Measurements from ENCODE around the gene STARD7.

DNA sequence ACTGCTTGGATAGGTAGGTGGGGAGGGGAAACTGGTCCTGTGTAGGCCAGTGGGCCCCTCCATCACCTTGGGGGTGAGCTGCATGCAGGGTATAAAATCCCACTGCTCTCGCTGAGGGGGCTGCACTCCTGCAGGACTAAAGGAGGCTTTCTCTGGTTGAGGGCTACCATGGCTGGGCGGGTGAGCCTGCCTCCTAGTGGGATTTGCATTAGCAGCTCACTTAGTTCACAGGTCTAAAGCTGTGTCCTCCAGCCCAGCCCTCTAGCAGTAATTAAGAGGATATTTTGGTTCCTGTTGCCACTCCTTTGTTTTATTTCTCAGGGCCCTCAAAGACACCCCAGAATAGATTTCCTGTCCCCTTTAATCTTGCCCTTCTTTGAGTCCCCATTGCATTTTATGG, 32.6 kb upstream of the STARD7 start:
- TF ChIP-seq ZNF70 (CRISPR knock-in tag; IDR thresholded peaks at IDR 0.05) (no peak), CSRNP3 (CRISPR knock-in tag; IDR thresholded peaks at IDR 0.05) (no peak), PATZ1 (CRISPR knock-in tag; IDR thresholded peaks at IDR 0.05; ENCODE audit: borderline replicate concordance) (no peak), ZFP30 (CRISPR knock-in tag; IDR thresholded peaks at IDR 0.05) (no peak), ISL1 (CRISPR knock-in tag; IDR thresholded peaks at IDR 0.05) (no peak), ZNF8 (CRISPR knock-in tag; IDR thresholded peaks at IDR 0.05) (no peak), ARNTL (CRISPR knock-in tag; IDR thresholded peaks at IDR 0.05; ENCODE audit: borderline replicate concordance, low read depth) (no peak), TCF4 (CRISPR knock-in tag; IDR thresholded peaks at IDR 0.05; ENCODE audit: borderline replicate concordance) (no peak), CSDC2 (CRISPR knock-in tag; IDR thresholded peaks at IDR 0.05) (no peak), SNAI2 (CRISPR knock-in tag; IDR thresholded peaks at IDR 0.05) (no peak), ZFP3 (CRISPR knock-in tag; IDR thresholded peaks at IDR 0.05) (no peak)
- TF ChIP-seq, protein P1, sequence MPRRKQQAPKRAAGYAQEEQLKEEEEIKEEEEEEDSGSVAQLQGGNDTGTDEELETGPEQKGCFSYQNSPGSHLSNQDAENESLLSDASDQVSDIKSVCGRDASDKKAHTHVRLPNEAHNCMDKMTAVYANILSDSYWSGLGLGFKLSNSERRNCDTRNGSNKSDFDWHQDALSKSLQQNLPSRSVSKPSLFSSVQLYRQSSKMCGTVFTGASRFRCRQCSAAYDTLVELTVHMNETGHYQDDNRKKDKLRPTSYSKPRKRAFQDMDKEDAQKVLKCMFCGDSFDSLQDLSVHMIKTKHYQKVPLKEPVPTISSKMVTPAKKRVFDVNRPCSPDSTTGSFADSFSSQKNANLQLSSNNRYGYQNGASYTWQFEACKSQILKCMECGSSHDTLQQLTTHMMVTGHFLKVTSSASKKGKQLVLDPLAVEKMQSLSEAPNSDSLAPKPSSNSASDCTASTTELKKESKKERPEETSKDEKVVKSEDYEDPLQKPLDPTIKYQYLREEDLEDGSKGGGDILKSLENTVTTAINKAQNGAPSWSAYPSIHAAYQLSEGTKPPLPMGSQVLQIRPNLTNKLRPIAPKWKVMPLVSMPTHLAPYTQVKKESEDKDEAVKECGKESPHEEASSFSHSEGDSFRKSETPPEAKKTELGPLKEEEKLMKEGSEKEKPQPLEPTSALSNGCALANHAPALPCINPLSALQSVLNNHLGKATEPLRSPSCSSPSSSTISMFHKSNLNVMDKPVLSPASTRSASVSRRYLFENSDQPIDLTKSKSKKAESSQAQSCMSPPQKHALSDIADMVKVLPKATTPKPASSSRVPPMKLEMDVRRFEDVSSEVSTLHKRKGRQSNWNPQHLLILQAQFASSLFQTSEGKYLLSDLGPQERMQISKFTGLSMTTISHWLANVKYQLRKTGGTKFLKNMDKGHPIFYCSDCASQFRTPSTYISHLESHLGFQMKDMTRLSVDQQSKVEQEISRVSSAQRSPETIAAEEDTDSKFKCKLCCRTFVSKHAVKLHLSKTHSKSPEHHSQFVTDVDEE (CRISPR knock-in tag; IDR thresholded peaks at IDR 0.05), result no peak
